Measurements from ENCODE around the gene BBS9. TPM values are rescaled to one million over a fixed set of nuclear protein-coding genes. Genes with fewer than 3 reads are reported as not detected.

BBS9 gene
- total RNA-seq, 1 donor from 2014 or later: 21.1 TPM

DNA sequence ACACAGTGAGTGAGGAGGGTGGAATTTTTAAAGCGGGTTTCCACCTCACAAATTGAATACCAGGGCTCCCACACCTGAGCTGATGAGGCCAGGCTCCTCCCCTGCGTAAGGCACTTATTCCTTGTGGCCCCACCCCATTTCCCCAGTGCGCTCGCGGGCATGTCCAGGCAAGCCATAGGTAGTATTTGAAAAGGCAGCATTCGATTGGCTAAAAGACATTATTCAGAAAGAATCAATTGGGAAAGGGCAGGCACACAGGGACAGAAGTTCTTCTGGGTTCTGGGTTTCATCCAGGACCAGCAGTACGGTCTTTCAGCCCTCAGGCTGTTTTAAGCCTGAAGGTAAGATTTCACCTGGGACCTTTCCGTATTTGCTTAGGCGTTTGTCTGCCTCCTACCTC, 222.3 kb downstream of the BBS9 start:
- no peaks in the 10 kb centered on the region for H3K9me3 Mint-ChIP-seq (ENCODE audit: unreplicated experiment)
- no peak overlapping the region for H3K4me3 Mint-ChIP-seq (ENCODE audit: unreplicated experiment)
- H3K27me3 Mint-ChIP-seq (ENCODE audit: unreplicated experiment): no peaks in the 10 kb centered on the region
- H3K4me1 Mint-ChIP-seq (ENCODE audit: low read depth, unreplicated experiment): peaks cover 2% of the 10 kb centered on the region
- no peaks in the 10 kb centered on the region for H3K36me3 Mint-ChIP-seq (ENCODE audit: unreplicated experiment)
- H3K27ac Mint-ChIP-seq (ENCODE audit: unreplicated experiment): no peak overlapping the region
- TF ChIP-seq CTCF (IDR thresholded peaks at IDR 0.05; ENCODE audit: partially characterized antibody, unreplicated experiment): no peak
- DNase-seq: no peak

GRCh38 chr7:33354201-33354600, 224.8 kb downstream of the BBS9 start:
- Mint-ChIP-seq H3K27ac (ENCODE audit: unreplicated experiment) (no peak overlapping the region), H3K4me3 (ENCODE audit: unreplicated experiment) (no peak overlapping the region), H3K36me3 (ENCODE audit: unreplicated experiment) (no peaks in the 10 kb centered on the region), H3K9me3 (ENCODE audit: unreplicated experiment) (no peaks in the 10 kb centered on the region), H3K4me1 (ENCODE audit: low read depth, unreplicated experiment) (peaks cover 2% of the 10 kb centered on the region), H3K27me3 (ENCODE audit: unreplicated experiment) (no peaks in the 10 kb centered on the region)
- no peak for DNase-seq
- TF ChIP-seq CTCF (IDR thresholded peaks at IDR 0.05; ENCODE audit: partially characterized antibody, unreplicated experiment): no peak

DNA sequence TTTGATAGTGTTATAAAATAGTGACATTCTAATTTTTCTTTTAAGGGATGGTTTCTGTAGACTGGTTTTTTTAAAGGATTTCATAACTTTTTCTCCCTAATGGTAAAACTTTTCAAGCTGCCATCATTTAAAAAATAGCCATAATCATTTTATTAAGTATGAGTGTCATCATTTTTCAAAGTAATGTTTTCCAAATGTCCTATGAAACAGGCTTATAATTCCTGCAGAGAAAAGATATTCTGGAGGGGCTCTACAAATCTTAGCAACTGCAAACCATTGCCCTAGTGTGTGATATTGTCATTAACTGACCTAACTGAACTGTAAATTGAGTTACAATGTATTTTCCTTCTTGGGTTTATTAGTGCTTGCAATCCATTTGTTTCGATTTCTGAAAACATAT, 226.0 kb downstream of the BBS9 start:
- Mint-ChIP-seq H3K9me3 (ENCODE audit: unreplicated experiment) (no peaks in the 10 kb centered on the region), H3K27me3 (ENCODE audit: unreplicated experiment) (no peaks in the 10 kb centered on the region), H3K4me1 (ENCODE audit: low read depth, unreplicated experiment) (peaks cover 2% of the 10 kb centered on the region), H3K27ac (ENCODE audit: unreplicated experiment) (no peak overlapping the region), H3K36me3 (ENCODE audit: unreplicated experiment) (no peaks in the 10 kb centered on the region), H3K4me3 (ENCODE audit: unreplicated experiment) (no peak overlapping the region)
- TF ChIP-seq CTCF (IDR thresholded peaks at IDR 0.05; ENCODE audit: partially characterized antibody, unreplicated experiment): no peak
- DNase-seq: no peak

- no peaks in the 10 kb centered on the region for H3K36me3 Mint-ChIP-seq (ENCODE audit: unreplicated experiment)
- H3K4me3 Mint-ChIP-seq (ENCODE audit: unreplicated experiment): no peak overlapping the region
- H3K27me3 Mint-ChIP-seq (ENCODE audit: unreplicated experiment): no peaks in the 10 kb centered on the region
- no peak overlapping the region for H3K27ac Mint-ChIP-seq (ENCODE audit: unreplicated experiment)
- DNase-seq: no peak
- TF ChIP-seq CTCF (IDR thresholded peaks at IDR 0.05; ENCODE audit: partially characterized antibody, unreplicated experiment): no peak
- H3K4me1 Mint-ChIP-seq (ENCODE audit: low read depth, unreplicated experiment): peaks cover 2% of the 10 kb centered on the region
- H3K9me3 Mint-ChIP-seq (ENCODE audit: unreplicated experiment): no peaks in the 10 kb centered on the region
These were observed 227.0 kb downstream of the BBS9 start for GRCh38 chr7:33356336-33356735.

DNA sequence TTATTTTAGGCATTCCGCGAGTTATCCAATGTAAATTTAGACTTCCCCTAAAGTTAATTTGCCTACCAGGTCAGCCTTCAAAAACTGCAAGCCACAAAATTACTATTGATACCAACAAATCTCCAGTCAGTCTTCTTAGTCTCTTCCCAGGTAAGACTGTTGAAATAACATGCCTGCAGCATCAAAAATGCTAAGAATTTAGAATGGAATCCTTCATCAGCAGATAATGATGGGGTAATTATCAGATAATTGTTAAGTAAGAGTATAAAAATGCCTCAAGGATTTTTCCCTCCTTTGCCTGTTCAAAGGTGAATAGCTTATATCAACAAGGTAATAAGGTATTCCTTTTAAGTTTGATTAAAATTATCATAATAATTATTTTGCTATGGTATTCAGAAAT, 228.5 kb downstream of the BBS9 start:
- Mint-ChIP-seq H3K36me3 (ENCODE audit: unreplicated experiment) (no peaks in the 10 kb centered on the region), H3K9me3 (ENCODE audit: unreplicated experiment) (no peaks in the 10 kb centered on the region), H3K4me1 (ENCODE audit: low read depth, unreplicated experiment) (peaks cover 2% of the 10 kb centered on the region), H3K27me3 (ENCODE audit: unreplicated experiment) (no peaks in the 10 kb centered on the region), H3K27ac (ENCODE audit: unreplicated experiment) (no peak overlapping the region), H3K4me3 (ENCODE audit: unreplicated experiment) (no peak overlapping the region)
- no peak for DNase-seq
- no peak for TF ChIP-seq CTCF (IDR thresholded peaks at IDR 0.05; ENCODE audit: partially characterized antibody, unreplicated experiment)

Measured in glutamatergic neuron (in vitro differentiated cells).